Hematopoietic multipotent progenitor cell (in vitro differentiated cells): Measurements from ENCODE around the gene WASF2. TPM values are rescaled to one million over a fixed set of nuclear protein-coding genes. Genes with fewer than 3 reads are reported as not detected.

ENCODE experiments used
- DNase-seq, 3 donors: peaks; one replicate each; pipeline ENCODE4 v3.0.0-alpha.2; 2011 to 2015; ENCODE audit warnings: low read depth in 2 of 3, low spot score in 2 of 3
- total RNA-seq: library from RNA; depleted of rRNA; stranded (reverse); fragments of >200 nt; gene quantifications from one replicate; pipeline ENCODE4 v1.2.3, GENCODE V29; 2012

WASF2 gene
- total RNA-seq, 1 donor: 43.9 TPM

GRCh38 chr1:27381969-27382762, 107.8 kb downstream of the WASF2 start:
- DNase-seq: no peak

- DNase-seq: no peak
Measured at GRCh38 chr1:27380766-27381733, 108.9 kb downstream of the WASF2 start.

- no peak for DNase-seq
Measured at GRCh38 chr1:27380224-27380623, 109.7 kb downstream of the WASF2 start.

GRCh38 chr1:27379564-27380122, 110.3 kb downstream of the WASF2 start:
- DNase-seq: no peak

- DNase-seq: no peak
Measured at GRCh38 chr1:27377760-27378495, 112.0 kb downstream of the WASF2 start.

- no peak for DNase-seq
Measured at GRCh38 chr1:27374362-27375086, 115.4 kb downstream of the WASF2 start, which contains the start of gene FCN3. Gene FCN3, minus strand, starts transcription at chr1:27374824. Its CDS starts 6 bp downstream, at chr1:27374818.

GRCh38 chr1:27372808-27373690, 116.9 kb downstream of the WASF2 start:
- no peak for DNase-seq

GRCh38 chr1:27372022-27372807, 117.8 kb downstream of the WASF2 start:
- DNase-seq: no peak

- DNase-seq: peak in 2 of 3 donors; percentile 94 to 96
Measured at GRCh38 chr1:27368869-27369582, 120.9 kb downstream of the WASF2 start.

- no peak for DNase-seq
Measured at GRCh38 chr1:27367160-27367650, 122.8 kb downstream of the WASF2 start.

GRCh38 chr1:27366411-27367159, 123.4 kb downstream of the WASF2 start, which contains the start of gene MAP3K6:
Gene MAP3K6, minus strand, starts transcription at chr1:27366961. Its CDS starts 364 bp downstream, at chr1:27366597.
- DNase-seq: peak in 2 of 3 donors; percentile 49 to 56

- peak in 2 of 3 donors; percentile 71 to 77 for DNase-seq
Measured at GRCh38 chr1:27366113-27366410, 123.9 kb downstream of the WASF2 start.

- DNase-seq: peak in 2 of 3 donors; percentile 79 to 82
Measured at GRCh38 chr1:27365372-27366112, 124.4 kb downstream of the WASF2 start.

GRCh38 chr1:27364696-27365371, 125.1 kb downstream of the WASF2 start:
- no peak for DNase-seq
